ENCODE results near the gene INTS14.
"Not testable (repeated sequence)": the region's sequence is repeated elsewhere in the genome, so short reads cannot be mapped to it uniquely, and the experiment has no call there.

The INTS14 gene

DNA sequence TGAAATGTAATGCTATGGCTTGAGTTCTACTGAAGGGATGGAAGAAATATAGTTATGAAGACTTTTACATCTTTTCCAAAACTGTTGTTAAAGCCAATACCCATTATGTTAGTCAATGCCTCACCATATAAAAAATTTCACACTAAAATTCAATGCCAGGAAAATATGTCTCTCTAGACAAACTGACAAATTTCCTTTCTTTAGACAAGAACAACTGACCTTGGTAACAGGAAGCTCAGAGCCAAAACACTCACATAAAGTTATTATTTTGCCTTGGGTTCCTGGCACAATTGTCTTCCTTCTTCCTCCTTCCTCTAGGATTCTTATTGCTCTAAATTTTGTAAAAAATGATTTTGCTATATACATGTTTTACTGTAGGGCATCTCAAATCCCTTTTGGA, 26.7 kb downstream of the INTS14 start:
- FAIRE-seq: no peak

GRCh38 chr15:65583701-65584100, 27.2 kb downstream of the INTS14 start:
- DNase-seq (ENCODE audit: extremely low spot score, insufficient read length, low read depth) (peak; percentile 15), FAIRE-seq (peak; percentile 76)

More for the DNA sequence above, 26.7 kb downstream of the INTS14 start:
- no peak for DNase-seq (ENCODE audit: extremely low spot score, insufficient read length, low read depth)

DNA sequence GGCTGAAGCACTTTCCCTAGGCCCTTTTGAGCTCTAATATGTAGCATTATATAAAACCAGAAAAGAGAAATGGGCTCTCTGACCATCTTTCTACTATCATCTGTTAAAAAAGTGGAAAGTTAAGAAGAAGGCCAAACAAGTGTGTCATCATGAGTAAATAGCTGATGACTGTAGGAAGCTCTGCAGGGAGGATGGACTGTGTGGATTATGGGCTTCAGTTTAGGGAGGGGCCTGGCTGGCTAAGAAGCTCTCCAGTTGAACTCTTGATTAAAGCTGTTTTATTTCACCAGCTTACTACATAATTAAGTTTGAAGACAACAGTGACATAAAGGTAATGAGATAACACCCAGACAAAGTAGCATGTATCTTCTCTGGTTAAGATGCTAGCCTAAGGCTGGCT, 30.6 kb downstream of the INTS14 start:
- FAIRE-seq: no peak
- no peak for DNase-seq (ENCODE audit: extremely low spot score, insufficient read length, low read depth)

GRCh38 chr15:65579762-65580161, 31.2 kb downstream of the INTS14 start:
- no peak for DNase-seq (ENCODE audit: extremely low spot score, insufficient read length, low read depth)
- no peak for FAIRE-seq

- no peak for FAIRE-seq
- DNase-seq (ENCODE audit: extremely low spot score, insufficient read length, low read depth): no peak
Measured at GRCh38 chr15:65578904-65579728, 31.8 kb downstream of the INTS14 start.

GRCh38 chr15:65577129-65577996, 33.6 kb downstream of the INTS14 start:
- DNase-seq (ENCODE audit: extremely low spot score, insufficient read length, low read depth) (no peak), FAIRE-seq (no peak)

DNA sequence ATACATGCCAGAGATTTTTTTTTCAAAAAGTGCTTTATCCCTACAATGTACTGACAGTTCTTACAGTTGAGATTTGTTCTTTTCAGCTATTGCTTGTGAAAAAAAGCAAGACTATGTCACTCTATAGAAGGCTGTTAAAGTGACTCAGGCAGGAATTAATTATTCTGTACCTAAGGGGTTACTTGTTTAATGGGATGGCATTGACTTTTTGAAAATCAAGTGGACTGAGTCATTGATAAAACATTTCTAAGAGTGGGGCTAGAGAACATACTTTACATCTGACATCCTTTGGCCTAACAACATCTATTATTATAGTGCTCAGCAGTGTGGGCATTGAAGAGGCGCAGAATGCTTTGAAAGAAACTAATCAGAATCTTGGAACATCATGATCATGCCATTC, 34.3 kb downstream of the INTS14 start:
- DNase-seq (ENCODE audit: extremely low spot score, insufficient read length, low read depth) (no peak), FAIRE-seq (no peak)

DNA sequence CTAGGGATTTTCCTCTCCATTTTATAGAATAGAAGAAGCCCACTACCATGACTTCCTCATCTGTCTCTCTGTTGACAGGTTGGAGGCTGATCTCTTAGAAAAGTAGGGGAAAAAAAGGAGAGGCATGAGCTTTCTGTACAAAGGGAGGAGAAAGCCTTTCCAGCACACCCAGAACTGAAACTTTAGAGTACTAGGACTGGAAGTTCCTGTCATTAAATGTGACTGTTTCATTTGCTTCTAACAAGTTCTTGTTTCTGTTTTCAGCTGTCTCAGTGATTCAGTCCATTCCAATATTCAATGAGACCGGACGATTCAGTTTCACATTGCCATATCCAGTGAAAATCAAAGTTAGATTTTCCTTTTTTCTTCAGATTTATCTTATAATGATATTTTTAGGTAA, 39.0 kb downstream of the INTS14 start:
- FAIRE-seq (no peak), DNase-seq (ENCODE audit: extremely low spot score, insufficient read length, low read depth) (no peak)

DNA sequence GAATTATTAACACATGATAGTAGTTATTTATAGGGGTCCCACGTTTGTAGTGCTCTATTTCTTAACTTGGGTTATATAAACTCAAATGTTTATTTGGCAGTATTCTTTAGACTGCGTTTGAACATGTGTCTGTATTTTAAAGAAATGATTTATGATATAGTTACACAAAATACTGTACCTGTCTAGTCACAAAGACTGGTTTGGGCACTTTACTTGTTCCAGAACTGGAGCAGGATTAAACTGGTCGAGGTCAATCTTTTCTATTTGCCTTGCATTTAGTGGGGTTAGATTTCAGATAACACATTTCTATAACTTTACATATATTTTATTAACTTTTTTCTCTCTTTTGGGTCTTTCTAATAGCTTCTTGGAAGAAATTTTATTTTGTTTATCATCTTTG, 41.2 kb downstream of the INTS14 start:
- DNase-seq (ENCODE audit: extremely low spot score, insufficient read length, low read depth): no peak
- FAIRE-seq: no peak

DNA sequence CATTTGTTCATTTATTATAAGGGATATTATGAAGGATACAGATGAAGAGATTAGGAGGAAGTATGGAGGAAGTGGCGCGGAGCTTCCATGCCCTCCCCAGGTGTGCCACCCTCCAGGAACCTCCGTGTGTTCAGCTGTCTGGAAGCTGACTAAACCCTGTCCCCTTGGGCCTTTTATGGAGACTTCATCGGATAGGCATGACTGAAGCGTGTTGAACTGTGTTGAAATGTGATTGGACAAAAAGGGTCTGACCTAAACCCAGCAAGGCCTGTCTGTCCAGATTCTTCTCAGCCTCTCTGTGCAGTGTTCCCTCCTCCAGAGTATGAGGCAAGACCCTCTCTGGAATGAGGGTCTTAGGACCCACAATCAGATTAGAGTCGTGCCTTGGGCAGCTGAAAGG, 49.0 kb downstream of the INTS14 start:
- DNase-seq (ENCODE audit: extremely low spot score, insufficient read length, low read depth) (no peak), FAIRE-seq (no peak)

- FAIRE-seq (no peak), DNase-seq (ENCODE audit: extremely low spot score, insufficient read length, low read depth) (no peak)
Measured at GRCh38 chr15:65559941-65560340, 51.0 kb downstream of the INTS14 start.

GRCh38 chr15:65558997-65559760, 51.8 kb downstream of the INTS14 start:
- FAIRE-seq (no peak), DNase-seq (ENCODE audit: extremely low spot score, insufficient read length, low read depth) (no peak)

- no peak for FAIRE-seq
Measured at GRCh38 chr15:65558336-65558735, 52.6 kb downstream of the INTS14 start.

DNA sequence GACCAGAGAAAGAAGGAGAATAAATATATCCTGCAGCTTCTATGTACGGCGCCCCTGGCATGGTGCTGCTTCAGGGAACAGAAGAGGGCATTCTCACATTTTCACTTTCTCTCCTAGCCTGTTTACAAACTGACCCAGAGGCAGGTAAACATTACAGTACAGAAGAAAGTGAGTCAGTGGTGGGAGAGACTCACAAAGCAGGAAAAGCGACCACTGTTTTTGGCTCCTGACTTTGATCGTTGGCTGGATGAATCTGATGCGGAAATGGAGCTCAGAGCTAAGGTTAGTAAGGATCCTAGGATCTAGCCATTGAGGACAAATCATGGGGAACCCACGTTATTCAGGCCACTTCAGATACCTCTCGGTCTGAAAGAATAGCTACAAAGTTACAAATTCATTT, 54.3 kb downstream of the INTS14 start:
- FAIRE-seq (no peak), DNase-seq (ENCODE audit: extremely low spot score, insufficient read length, low read depth) (no peak)

More at GRCh38 chr15:65558336-65558735, 52.6 kb downstream of the INTS14 start:
- DNase-seq (ENCODE audit: extremely low spot score, insufficient read length, low read depth): no peak

- FAIRE-seq (no peak), DNase-seq (ENCODE audit: extremely low spot score, insufficient read length, low read depth) (no peak)
Measured at GRCh38 chr15:65553691-65554090, 57.2 kb downstream of the INTS14 start.

GRCh38 chr15:65552851-65553250, 58.1 kb downstream of the INTS14 start:
- DNase-seq (ENCODE audit: extremely low spot score, insufficient read length, low read depth); FAIRE-seq: not testable (repeated sequence)

- DNase-seq (ENCODE audit: extremely low spot score, insufficient read length, low read depth) (no peak), FAIRE-seq (no peak)
Measured at GRCh38 chr15:65551183-65551582, 59.7 kb downstream of the INTS14 start.

GRCh38 chr15:65550681-65551098, 60.2 kb downstream of the INTS14 start:
- no peak for FAIRE-seq
- no peak for DNase-seq (ENCODE audit: extremely low spot score, insufficient read length, low read depth)

- not testable (repeated sequence) for DNase-seq (ENCODE audit: extremely low spot score, insufficient read length, low read depth); FAIRE-seq
Measured at GRCh38 chr15:65549288-65549687, 61.6 kb downstream of the INTS14 start.

GRCh38 chr15:65547841-65548240, 63.1 kb downstream of the INTS14 start:
- DNase-seq (ENCODE audit: extremely low spot score, insufficient read length, low read depth) (no peak), FAIRE-seq (no peak)

All from GM18507 (cell line).